HG02973 (cell line): ENCODE measurements around the gene RCAN1.
"Not testable (repeated sequence)": the region's sequence is repeated elsewhere in the genome, so short reads cannot be mapped to it uniquely, and the experiment has no call there.

Experiments used
- ATAC-seq: cut with Tn5 transposase; IDR thresholded peaks from one replicate; pipeline ENCODE4 v1.9.1; 2021; ENCODE audit warnings: moderate library complexity; ENCODE audit not compliant: unreplicated experiment

RCAN1 gene

DNA sequence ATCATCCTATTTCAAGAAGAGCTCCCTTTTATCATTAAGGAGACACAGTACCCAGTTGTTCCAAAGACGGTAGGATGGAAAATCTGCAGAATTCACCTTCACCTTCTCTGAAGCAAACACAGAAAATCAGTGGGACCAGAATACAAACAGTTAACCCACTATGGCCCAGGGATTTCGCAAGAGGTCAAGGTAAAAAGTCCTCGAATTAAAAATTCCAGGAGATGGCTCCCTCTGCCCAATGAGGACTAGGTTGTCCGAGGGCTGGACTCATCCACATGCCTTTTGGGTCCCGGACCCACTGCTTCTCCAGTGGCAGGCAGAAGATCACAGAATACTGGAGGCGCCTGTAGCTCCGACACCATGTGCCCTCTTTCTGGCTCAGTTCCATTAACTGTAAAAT lies 42.9 kb downstream of the RCAN1 start:
- ATAC-seq: no peak

DNA sequence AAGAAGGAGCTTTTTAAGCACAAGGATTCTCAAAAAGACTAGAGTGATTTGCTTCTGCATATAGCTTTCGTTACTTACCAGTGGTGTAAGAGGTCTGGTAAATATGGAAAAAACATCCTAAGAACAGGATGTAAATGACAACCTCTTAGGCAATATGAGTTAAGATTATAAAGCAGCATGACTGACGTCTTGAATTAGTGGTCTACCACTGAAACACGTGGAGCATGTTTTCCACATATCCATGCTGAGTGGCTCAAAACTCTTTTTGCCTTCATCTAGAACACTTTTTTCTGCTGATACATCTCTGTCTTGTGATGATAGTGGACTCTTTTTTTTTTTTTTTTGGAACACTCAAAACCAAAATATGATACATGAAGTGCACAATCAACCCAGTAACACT lies 44.6 kb downstream of the RCAN1 start:
- ATAC-seq: no peak

GRCh38 chr21:34569381-34569979 lies 45.4 kb downstream of the RCAN1 start:
- ATAC-seq: no peak

DNA sequence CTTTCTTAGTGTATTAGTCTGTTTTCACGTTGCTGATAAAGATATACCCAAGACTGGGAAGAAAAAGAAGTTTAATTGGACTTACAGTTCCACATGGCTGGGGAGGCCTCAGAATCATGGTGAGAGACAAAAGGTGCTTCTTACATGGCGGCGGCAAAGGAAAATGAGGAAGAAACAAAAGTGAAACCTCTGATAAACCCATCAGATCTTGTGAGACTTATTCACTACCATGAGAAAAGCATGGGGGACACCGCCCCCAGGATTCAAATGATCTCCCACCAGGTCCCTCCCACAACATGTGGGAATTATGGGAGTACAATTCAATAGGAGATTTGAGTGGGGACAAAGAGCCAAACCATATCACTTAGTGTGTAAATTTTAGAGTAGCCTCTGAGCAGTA lies 46.1 kb downstream of the RCAN1 start:
- ATAC-seq: not testable (repeated sequence)

- no peak for ATAC-seq
Measured at GRCh38 chr21:34567604-34568155, 47.2 kb downstream of the RCAN1 start.

GRCh38 chr21:34565238-34565637 lies 49.7 kb downstream of the RCAN1 start:
- ATAC-seq: no peak

DNA sequence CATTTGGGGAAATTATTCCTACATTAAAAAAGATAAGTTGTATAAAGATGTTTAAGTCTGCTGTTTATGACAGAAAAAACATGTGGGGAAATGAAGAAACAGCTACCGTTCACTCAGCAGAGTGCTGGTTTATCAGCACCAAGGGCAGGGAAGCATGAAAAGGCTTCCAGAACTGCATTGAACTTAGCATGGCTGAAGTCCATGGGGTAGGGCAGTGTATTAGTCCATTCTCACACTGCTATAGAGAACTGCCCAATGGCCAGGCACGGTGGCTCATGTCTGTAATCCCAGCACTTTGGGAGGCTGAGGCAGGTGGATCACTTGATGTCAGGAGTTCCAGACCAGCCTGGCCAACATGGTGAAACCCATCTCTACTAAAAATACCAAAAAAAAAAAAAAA lies 51.5 kb downstream of the RCAN1 start:
- not testable (repeated sequence) for ATAC-seq

DNA sequence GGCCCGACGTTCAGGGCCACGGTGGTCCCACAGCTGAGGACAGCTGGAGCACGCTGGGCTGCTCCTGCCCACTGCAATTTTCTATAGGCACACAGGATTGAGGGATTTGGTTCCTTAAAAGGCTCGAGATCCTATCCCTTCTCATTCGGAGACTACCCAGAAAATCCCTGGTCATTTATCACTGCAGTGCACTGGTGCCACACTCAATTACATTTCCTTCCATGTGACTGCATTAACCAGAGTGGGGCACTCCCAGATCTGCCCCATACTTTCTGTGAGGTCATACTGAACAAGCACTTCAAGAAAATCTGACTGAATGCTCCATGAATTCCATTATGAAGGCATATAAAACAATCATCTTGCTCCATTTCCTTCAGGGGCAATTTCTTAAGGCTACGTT lies 53.1 kb downstream of the RCAN1 start:
- ATAC-seq: no peak

DNA sequence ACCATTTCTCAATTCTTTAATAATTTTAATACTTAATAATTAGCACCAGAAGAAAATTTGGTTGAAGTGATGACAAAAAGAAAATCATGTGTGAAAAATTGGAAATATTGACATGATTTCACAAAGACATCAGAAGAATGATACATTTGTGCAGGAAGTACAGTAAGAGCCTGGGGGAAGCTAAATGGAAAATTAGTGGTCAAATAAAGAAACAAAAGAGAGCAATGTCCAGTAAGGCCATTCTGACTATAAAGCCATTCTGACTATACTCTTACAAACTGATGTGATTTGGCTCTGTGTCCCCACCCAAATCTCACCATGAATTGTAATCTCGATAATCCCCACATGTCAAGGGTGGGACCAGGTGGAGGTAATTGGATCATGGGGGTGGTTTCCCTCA lies 54.3 kb downstream of the RCAN1 start:
- no peak for ATAC-seq

GRCh38 chr21:34560021-34560420 lies 54.9 kb downstream of the RCAN1 start:
- no peak for ATAC-seq

GRCh38 chr21:34559089-34559631 lies 55.8 kb downstream of the RCAN1 start:
- ATAC-seq: no peak

GRCh38 chr21:34558166-34558565 lies 56.7 kb downstream of the RCAN1 start:
- no peak for ATAC-seq

GRCh38 chr21:34557261-34557660 lies 57.7 kb downstream of the RCAN1 start:
- ATAC-seq: no peak

DNA sequence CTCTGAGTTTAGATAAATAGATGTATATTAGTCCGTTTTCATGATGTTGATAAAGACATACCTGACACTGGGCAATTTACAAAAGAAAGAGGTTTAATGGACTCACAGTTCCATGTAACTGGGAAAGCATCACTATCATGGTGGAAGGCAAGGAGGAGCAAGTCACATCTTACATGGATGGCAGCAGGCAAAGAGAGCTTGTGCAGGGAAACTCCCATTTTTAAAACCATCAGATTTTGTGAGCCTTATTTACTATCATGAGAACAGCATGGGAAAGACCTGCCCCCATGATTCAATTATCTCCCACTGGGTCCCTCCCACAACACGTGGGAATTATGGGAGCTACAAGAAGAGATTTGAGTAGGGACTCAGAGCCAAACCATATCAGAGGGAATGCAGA lies 60.2 kb downstream of the RCAN1 start:
- not testable (repeated sequence) for ATAC-seq

DNA sequence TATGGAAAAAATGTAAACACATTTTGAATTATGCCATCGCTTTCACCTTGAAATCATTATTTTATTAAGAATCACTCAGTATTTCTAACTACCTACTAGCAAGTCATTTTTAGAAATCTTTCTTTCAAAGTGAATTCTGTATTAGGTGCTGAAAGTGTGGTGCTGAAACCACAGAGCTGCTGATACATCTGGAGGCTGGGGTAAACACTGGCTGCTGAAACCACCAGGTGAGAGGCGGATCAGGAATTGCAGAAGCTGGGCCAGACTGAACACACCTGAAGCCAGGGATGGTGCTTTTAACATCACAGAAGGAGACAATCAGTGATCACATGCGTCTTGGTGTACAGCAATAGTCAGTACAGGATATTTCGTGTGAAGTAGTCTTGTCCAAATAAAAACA lies 60.7 kb downstream of the RCAN1 start:
- no peak for ATAC-seq

GRCh38 chr21:34553151-34553952 lies 61.6 kb downstream of the RCAN1 start:
- ATAC-seq: no peak

DNA sequence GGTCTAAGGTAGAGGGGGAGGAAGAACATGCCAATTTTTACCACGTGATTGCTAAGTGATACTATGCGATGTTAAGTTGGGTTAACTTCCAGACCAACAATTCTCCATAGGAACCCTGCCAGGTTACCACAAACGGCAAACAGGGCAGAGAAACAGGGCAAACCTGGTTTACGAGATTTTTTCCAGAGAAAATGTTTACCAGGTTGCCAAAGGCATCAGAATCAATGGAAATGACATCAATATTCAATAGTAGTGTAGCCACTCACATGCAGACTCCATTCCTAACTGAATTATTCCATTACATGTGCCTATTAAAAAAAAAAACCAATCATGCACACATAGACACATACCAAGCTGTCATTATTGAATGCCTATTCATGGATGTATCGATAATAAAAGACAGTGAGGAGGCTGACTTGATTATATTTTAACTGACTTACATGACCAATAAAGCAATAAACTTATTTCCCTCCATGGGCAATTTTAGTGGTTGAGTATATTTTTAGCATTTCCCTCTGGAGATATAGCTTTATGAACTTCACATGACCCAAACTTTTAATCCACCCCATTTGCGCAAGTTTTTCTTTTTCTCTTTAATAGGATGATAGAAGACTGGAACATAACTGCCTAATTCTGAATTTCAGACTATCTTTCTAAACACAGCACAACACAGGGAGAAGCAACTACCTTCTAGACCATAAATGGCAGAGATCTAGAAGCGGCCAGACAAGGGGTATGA lies 62.4 kb downstream of the RCAN1 start:
- no peak for ATAC-seq

DNA sequence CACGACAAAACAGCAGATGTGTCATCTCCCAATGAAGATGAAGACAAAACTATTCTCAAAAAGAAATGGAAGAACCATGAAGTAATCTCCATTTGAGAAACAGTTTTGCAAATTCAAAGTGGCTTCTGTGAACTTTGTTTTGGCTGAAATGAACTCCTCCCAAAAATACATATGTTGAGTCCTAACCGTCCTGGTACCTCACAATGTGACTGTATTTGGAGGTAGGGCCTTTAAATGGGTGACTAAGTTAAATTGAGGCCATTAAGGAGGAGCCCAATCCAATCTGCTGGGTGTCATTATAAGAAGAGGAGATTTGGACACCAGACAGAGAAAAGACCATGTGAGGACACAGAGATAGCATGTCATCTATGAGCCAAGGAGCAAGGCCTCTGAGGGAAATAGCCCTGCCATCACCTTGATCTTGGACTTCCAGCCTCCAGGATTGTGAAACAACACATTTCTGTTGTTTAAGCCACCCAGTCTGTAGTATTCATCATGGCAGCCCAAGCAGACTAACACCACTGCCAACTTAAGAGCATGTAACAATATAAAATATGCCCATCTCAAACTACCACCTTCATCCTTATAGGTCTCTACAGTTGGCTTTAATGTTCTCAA lies 64.6 kb downstream of the RCAN1 start:
- ATAC-seq: no peak

DNA sequence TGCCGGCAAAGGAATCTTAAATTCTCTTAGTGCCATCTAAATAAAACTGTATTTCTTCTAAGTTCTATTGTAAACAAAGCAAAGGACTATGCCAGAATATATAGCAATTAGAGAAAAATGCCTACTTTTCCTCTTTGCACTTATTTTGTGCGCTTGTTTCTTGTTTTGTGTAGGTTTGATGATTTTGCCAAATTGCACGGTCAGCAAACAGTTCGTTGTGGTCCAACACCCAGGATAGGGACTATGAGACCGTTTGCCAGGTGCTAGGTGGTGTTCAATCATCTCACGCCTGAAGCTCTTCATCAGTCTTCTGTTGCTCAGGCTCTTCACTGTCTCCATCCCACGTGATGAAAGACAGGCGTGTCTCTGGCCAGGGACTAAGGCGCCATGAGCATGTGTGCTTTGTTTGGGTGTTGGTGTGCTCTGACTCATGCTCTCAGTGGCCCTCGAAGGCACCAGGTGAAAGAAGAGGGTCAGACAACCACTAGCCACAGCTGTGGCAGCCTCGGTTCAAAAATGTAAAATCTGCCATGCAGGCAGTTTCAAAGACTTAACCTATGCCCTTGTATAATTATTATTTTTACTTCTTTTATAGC lies 66.0 kb downstream of the RCAN1 start:
- ATAC-seq: no peak

DNA sequence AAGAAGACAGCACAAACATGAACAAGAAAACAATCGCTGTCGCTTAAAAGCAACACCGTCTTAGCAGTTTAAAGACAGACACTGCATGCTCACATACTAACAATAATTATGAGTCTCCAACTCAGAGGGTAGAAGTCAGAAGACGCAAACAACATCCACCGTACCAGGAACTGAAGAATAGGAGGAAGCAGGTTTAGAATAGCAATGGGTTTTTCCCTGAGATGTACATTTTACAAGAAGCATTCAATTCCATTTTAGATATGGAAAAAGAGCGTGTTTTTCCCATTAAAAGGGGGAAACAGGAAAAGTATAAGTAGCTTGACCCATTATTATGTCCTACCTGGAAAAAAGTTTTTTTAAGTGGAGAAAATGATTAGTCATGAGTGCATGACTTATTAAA lies 68.4 kb downstream of the RCAN1 start:
- ATAC-seq: no peak
